Measurements from ENCODE around the gene STK32C.

DNA sequence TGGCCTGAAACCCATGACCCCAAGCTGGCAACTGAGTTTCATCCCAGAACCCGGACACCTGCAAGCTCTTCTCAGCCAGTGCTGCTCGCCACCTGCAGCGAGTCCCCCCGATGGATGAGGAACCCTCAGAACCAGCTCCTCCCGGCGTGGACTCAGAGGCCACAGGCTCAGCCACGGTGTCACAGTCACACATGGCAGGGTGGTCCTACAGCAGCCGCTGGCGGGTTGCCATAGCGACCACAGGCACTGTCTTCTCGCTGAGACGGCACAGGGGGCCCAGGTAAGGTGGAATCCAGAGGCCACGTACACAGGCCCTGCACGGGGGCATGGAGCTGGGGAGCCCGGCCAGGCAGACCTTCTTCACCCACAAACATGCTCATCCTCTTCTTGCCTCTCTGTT, 67.6 kb downstream of the STK32C start:
- TF ChIP-seq EP300 (conservative IDR thresholded peaks at IDR 0.05; ENCODE audit: poor library complexity, severe bottlenecking) (no peak), REST (IDR thresholded peaks at IDR 0.05; ENCODE audit: borderline replicate concordance) (no peak), MXI1 (conservative IDR thresholded peaks at IDR 0.05; ENCODE audit: poor library complexity, severe bottlenecking) (no peak)
- TF ChIP-seq, protein P1, sequence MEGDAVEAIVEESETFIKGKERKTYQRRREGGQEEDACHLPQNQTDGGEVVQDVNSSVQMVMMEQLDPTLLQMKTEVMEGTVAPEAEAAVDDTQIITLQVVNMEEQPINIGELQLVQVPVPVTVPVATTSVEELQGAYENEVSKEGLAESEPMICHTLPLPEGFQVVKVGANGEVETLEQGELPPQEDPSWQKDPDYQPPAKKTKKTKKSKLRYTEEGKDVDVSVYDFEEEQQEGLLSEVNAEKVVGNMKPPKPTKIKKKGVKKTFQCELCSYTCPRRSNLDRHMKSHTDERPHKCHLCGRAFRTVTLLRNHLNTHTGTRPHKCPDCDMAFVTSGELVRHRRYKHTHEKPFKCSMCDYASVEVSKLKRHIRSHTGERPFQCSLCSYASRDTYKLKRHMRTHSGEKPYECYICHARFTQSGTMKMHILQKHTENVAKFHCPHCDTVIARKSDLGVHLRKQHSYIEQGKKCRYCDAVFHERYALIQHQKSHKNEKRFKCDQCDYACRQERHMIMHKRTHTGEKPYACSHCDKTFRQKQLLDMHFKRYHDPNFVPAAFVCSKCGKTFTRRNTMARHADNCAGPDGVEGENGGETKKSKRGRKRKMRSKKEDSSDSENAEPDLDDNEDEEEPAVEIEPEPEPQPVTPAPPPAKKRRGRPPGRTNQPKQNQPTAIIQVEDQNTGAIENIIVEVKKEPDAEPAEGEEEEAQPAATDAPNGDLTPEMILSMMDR (IDR thresholded peaks at IDR 0.05; ENCODE audit: poor library complexity, severe bottlenecking): no peak

Data from neural cell (in vitro differentiated cells).